OCI-LY7 (cell line): ENCODE results near the gene WDR90.

Source experiments
- CTCF ChIP-seq: fragments of 200-600 bp; sonication (generic); conservative IDR thresholded peaks from 2 replicates; pipeline ENCODE4 v1.5.1; 2014; ENCODE audit warnings: mild to moderate bottlenecking, antibody characterized with exemption, low read length, moderate library complexity, mixed read lengths
- EZH2phosphoT487 ChIP-seq: fragments of 200-600 bp; sonication (generic); IDR thresholded peaks from 2 replicates; pipeline ENCODE4 v1.6.1; 2018; ENCODE audit warnings: low read depth, borderline replicate concordance, mild to moderate bottlenecking, mixed run types, antibody characterized with exemption, low read length, moderate library complexity, mixed read lengths

- TF ChIP-seq CTCF = no peak
- no peak for TF ChIP-seq EZH2phosphoT487
These were observed 18.3 kb upstream of the WDR90 start, which contains the start of gene WFIKKN1 for GRCh38 chr16:630815-631405.
